ENCODE results near the gene GRID2.

GRCh38 chr4:92535599-92535998 lies 231.8 kb downstream of the GRID2 start:
- no peak for TF ChIP-seq CTCF (IDR thresholded peaks at IDR 0.05)
- TF ChIP-seq POLR2A (IDR thresholded peaks at IDR 0.05) = no peak
- no peak for TF ChIP-seq EP300 (IDR thresholded peaks at IDR 0.05)

Measured in tibial nerve (tissue), 4 donors.